ENCODE data around the gene STK10.

The STK10 gene

DNA sequence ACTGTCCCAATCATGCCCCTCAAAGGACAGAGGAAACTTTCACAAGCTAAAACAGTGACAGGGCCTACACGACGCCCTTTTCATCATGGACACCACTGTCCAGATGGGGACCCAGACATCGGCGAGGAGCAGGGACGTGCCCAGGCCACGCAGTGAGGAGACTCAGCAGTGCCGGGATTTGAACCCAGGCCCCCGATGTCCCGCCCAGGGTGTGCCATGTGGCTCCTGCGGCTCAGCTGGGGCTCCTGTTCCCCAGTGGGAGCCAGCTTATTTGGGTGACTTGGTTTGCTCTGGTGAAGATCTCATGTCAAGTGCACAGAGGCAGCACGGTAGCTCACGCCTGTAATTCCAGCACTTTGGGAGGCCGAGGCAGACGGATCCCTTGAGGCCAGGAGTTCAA lies 82.2 kb downstream of the STK10 start:
- no peak for DNase-seq

DNA sequence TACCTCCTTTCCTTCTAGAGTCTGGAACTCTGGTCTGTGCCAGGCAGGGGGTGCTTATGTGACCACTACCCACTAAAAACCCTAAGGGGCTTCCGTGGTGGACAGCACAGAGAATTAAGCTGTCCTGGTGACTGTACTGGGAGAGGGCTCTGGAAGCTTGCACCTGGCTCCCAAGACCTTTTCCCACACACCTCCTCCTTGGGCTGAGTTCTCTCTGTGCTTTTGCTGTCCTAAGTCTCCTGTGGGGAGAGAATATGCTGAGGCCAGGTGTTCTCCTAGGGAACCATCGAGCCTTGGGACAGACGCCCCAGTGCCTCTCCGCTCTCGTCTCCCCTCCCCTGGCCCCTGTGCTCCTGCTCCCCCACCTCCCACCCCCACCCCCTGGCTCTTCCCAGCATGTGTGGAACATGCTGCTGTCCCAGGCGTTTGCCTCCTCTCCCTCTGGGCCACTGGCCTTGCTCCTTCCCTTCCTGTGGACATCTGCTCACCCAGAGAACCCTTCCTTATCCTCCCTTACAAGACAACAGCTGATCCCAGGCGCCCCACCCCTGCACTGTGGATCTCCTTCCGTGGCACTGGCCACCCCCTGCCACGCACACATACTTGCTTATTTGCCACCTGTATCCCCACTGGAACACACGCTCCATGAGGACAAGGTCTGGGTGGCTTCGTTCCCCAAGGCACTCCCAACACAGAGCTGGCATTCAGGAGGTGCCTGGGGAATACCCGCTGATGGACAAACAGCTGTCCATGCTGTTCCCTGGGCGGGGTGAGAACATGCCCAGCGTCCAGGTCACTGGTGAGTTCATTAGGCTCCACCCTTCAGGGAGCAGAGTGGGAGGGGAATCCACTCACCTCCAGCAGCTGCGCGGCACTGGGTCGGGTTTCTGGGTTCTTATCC lies 83.0 kb downstream of the STK10 start:
- no peak for DNase-seq

DNA sequence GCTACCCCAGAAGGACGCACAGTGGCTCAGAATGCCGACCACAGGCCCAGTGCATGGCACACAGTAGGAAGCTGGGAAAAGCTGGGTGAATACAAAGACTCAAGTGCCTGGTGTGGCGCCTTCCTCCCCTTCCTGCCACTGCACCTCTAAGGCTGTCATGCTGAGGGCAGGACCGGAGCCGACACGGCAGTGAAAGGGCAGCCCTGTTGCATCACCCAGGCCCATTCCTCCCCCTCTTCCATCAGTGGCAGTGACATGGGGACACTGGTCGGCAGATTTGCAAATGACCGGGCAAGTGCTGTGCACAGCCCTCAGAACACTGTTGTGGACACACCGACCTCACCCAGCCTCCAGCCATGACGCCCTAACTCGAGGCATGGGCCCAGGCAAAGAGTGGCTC lies 84.0 kb downstream of the STK10 start:
- no peak for DNase-seq

DNA sequence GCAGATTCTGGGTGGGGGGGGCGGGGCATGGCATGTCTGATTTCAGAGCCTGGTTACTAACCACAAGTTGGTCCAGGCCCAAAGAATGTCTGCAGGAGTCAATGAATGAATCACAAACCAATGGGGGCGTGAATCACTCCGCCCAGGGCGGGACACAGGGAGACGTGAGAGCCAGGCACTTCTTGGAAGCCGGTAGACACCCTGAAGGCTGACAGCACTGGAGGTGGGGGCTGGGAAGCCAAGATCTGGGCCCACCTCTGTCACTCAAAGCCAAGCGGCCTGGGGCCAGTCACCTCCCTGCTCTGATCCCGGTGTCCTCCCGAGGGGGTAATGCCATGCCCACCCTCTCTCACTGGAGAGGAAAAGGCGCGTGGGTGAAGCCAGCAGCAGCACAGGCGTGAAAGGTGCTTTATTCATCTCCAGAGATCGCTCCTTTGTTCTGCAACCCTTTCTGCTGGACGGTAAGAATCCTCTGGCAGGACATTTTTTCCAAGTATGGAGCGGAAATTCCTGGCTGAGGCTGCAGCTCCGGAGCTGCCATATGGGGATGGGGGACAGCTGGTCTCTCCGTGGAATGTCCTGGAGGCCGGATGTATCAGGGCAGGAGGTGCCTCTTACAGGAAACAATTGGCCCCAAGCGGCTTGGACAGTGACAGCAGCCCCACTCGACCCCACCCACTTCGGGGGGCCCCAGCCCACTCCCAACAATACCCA lies 85.0 kb downstream of the STK10 start:
- DNase-seq = peak; percentile 62

DNA sequence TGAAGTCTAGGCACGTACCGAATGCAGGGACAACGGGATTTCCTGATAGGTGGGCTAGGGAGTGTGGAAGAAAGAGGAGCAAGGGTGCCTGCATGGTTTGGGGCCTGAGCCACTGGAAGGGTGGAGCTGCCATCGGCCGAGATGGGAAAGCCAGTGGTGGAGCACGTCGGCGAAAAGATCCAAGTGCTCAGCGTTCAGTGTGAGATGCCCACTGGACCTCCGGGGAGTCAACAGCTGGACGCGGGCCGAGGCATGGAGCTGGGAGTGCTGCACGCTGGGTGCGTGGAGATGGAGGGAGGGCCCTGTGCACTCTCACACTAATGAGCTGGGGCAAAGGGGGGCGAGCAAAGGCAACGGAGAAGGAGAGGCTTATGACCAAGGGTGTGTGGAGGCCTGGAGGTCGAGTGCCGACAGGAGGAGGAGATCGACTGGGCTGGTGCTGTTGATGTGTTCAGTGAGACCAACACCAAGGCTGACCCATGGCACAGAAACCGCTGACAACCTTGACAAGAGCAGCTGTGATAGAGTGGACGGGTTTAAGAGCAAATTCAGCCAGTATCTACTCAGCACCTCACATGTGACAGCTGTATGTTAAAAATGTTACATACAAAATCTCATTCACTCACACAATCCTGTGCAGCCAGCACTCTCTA lies 85.7 kb downstream of the STK10 start:
- no peak for DNase-seq

DNA sequence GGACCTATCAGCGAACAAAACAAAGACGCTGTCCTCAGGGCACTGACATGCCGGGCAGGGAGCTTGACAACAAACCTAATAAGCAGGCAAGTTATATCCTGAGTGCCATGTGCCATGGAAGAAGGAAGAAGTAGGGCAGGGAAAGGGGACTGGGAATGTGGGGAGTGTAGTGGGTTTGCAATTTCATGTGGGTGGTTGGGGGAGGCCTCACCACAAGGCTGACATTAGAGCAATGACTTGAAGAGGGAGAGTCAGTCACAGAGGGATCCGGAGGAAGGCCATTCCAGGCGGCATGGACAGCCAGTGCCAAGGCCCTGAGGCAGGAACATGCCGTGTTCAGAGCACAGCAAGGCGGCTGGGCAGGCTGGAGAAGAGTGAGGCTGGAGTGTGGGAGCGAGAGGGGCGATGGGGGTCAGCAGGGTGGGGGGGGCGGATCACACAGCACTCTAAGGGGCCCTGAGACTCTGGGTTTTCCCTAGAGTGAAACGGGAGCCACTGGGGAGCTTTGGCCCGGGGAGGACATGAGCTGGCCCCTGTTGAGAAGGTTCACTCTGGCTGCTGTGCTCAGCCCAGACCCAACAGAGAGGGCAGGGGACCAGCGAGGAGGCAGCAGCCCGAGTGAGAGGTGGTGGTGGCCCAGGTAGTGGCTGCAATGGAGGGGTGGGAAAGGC lies 86.3 kb downstream of the STK10 start:
- DNase-seq = no peak

DNA sequence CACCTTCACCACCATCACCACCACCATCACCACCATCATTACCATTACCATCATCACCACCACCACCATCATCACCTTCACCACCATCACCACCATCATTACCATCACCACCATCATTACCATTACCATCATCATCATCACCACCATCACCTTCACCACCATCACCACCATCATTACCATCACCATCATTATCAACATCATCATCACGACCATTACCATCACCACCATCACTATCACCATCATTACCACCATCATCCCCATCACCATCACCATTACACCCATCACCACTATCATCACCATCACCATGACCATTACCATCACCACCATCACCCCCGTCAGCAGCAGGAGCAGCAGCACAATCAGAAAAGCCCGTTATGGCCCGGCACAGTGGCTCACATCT lies 89.1 kb downstream of the STK10 start:
- DNase-seq = no peak

DNA sequence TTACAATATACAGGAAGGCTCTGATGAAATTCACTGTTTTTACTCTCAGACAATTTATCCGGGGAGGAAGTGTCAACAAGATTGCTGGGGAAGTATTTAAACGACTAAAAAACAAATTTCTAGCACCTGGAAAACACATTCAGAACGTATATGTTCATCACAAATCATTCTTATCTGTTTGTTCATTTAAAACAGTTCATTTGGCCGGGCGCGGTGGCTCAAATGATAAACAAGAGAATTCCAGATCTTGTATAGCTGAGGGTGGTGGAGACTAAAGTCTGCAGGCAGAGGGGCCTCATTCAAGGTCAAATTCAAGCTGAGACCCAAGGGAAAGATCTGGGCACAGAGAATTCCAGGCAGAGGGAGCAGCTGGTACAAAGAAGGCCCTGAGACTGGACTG lies 90.0 kb downstream of the STK10 start:
- DNase-seq = no peak

DNA sequence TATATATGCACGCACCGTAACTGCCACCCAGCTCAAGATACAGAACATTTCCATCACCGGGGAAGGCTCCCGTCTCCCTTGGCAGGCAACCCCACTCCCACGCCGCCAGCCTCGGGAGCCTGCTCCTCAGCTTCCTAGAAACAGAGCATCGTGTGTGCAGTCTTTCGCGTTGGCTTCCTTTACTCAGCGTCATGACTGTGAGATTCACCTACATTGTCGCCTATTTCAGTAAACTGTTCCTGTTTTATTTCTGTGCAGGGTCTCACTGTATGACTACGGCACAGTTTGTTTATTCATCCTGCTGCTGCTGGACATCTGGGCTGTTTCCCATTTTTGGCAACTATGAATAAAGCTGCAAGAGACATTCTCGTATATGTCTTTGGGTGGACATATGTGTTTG lies 90.7 kb downstream of the STK10 start:
- DNase-seq = no peak

DNA sequence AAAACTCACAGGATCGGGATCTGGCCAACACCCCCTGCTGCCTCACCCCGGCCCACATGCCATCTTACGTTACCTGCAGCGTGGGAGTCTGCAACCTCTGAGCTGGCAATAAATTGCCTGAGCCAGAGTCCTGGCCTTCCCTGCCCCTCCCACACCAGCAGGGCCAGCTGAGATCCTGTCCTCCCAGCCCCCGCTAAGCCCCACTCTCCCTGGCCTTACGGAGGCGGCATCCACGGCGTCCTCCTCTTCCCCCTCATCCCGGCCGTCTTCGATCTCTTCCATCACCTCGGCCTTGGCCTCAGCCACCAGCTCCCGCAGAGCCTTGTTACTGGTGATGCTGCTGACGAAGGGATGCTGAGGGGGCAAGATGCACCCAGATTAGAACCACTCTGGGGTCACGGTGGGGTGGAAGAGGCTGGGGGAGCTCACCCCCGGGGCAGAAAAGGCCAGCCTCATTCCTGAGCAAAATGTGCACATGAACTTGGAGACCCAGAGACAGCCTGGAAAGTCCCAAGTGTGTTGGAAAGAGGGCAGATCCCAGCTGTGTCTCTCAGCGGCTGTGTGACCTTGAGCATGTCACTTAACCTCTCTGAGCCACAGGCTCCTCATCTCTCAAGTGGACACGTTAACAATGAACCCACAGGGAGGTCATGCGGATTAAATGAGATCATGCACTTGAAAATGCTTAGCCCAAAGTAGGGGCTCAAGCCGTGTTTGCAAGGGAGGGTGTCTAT lies 91.7 kb downstream of the STK10 start:
- DNase-seq = no peak

DNA sequence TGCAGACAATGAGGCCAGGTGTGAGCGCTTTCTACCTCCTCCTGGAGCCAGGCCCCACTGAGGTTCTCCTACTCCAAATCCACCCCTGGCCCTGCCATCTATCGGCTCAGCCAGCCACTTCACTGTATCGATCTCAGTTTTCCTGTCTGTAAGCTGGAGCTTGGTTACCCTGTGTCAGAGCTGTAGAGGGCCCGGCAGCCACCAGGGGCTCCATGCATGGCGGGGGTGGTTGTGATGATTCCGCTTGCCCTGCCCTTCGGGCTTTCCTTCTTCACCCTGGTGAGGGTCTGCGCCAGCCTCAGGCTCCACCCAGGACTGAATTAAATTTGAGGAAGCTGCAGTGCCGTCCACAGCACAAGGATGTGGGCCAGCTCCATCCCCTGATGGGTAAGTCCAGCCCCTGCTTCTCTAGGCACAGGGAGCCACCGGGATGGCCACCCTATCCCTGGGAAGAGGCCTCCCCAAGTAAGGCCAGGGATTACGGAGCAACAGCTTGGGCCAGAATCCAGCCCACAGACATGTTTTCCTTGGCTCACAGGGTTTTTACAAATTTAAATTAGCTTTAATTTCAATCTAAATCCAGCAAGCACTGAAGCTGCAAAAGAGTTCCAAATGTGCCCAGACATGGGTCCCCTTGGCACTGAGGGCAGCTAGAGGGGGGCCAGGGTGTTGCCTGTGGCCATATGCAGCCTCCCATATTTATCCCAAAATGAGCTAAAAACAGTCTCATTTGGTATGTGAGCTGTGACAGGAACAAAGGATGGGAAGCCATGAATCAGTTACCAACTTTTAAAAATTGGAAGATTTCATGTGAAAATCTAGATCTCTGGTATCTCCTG lies 92.4 kb downstream of the STK10 start:
- no peak for DNase-seq

DNA sequence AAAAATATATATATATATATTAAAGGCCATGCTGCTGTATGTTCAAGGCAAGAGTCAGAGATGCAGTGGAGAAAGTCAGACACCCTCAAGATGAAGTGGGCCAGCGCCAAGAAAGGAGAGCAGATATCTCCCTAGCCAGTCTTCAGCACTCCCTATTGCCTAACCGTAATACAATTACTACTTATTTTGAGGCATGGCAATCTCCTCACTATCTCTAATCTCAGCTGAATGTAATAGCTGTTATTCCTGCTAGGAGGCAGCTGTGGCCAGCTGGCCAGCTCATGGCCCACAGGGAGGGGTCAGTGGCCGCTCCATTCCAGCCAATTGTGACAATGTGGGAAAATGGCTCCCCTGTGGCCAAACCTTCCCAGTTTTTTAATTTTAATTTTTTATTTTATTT lies 94.1 kb downstream of the STK10 start:
- no peak for DNase-seq

DNA sequence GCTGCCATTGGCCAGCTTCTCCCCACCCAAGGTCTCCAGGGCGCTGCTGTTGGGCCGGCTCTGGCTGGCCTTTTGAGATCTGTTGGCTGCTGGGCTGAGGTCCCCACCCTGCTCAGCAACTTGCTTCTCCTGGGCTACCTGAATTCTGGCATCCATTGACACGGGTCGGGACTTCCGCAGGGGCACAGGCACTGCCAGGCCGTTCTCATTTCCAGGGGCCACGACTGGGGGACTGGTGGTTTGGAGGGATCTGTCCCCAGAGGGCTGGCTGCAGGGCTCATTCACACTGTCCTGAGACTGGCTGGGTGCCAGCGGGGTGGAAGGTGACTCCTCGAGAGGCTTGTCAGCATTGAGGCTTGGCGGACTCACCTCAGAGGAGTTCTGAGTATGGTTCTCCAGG lies 94.5 kb downstream of the STK10 start:
- DNase-seq = no peak

DNA sequence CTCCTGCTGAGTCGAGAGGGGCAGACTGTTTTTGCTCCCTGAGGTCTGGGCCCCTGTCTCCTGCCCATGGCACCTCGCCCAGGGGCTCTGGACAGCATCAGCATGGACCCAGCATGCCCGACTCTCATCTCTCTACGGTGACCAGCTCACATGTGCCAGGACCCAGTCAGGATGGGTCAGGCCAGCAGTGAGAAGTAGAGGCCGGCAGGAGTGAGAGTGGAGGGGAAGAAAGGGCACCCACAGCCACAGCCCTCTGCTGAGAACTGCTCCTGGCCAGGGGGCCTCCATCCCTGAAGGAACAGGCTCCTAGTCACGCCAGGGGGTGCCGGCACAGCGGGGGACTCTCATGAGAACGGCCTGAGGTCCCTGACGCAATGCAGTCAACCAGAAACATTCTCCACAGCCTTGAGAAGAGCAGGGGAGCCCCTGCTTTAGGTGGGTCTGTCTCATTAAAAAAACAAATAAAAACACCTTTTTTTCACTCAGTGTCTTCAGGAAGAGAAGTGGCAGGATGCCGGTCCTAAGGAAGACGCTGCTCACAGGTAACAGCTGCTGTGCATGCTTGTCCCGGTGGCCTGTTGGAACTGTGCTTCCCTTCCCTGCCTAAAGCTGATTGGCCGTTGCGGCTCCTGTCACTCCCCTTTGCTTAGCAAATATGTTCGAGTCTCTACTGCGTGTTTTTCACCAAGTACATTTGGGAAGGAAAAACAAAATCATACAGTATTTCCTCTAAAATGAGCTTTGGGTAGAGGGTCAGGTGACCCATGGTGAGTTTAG lies 95.9 kb downstream of the STK10 start:
- DNase-seq = no peak

DNA sequence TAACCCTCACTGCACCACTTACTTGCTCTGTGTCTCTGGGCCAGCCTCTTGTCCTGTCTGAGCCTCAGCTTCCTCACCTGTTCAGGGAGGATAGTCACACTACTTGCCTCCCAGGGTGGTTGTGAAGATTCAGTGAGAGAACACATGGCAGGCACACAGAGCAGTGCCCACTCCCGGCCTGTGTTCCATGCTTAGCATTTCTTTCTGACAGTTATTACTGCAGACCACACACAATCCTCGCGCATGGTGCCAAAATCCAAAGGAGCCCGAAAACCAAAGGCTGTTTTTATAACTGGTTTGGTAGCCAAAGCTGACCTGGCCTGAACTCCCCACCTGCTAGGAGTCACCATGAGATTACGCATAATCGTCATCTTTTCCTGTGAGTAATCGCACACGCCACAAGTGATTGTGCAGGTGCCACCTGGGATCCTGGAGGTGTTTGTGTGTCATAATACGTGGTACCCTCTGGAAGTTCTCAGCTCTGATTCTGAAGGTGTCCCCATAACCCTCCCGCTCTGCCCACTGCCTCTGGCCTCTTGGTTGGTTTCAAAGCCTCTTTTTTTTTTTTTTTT lies 97.0 kb downstream of the STK10 start:
- DNase-seq = no peak

DNA sequence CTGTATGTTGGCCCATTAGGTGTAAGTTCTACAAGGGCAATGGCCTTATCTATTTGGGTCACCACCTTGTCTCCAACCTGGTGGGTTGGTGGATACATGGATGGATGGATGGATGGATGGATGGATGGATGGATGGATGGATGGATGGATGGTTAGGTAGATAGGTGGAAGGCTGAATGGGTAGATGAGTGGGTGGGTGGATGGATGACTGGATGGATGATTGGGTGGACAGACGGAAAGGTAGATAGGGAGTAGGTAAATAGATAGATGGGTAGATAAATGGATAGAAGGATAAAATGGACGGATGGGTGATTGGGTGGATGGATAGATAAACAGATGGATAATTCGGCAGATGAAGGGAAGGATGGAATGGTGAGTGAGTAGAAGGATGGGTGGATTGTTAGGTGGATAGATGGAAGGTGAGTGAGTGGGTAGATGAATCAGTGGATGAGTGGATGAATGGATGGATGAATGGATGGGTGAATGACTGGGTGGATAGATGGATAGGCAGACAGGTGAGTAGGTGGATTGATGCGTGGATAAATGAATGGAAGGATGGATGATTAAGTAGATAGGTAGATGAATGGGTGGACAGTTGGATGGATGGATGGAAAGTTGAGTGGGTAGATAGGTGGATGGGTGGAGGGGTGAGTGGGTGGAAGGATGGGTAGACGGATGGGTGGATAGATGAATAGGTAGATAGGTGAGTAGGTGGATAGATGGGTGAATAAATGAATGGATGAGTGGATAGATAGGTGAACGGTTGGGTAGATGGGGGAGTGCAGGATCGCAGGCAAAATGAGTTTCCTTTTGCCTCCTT lies 98.5 kb downstream of the STK10 start:
- DNase-seq = no peak

DNA sequence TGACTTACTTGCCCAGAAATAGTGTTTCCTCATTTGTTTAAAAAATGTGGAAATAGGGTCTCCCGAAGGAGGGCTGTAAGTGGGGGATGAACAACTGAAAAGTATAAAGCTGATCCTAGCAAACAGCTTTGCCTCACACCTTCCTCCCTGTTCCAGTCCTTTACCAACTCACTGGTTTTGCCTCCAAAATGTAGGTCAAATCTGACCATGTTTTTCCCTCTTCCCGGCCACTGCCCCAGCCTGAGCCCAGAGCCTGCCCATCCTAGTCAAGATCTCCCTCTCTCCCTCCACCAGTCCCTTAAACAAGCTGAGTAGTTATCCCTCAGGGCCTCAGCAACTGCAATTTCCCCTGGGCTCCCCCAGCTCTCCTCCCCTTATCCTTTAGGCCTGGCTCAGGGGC lies 99.2 kb downstream of the STK10 start:
- no peak for DNase-seq

DNA sequence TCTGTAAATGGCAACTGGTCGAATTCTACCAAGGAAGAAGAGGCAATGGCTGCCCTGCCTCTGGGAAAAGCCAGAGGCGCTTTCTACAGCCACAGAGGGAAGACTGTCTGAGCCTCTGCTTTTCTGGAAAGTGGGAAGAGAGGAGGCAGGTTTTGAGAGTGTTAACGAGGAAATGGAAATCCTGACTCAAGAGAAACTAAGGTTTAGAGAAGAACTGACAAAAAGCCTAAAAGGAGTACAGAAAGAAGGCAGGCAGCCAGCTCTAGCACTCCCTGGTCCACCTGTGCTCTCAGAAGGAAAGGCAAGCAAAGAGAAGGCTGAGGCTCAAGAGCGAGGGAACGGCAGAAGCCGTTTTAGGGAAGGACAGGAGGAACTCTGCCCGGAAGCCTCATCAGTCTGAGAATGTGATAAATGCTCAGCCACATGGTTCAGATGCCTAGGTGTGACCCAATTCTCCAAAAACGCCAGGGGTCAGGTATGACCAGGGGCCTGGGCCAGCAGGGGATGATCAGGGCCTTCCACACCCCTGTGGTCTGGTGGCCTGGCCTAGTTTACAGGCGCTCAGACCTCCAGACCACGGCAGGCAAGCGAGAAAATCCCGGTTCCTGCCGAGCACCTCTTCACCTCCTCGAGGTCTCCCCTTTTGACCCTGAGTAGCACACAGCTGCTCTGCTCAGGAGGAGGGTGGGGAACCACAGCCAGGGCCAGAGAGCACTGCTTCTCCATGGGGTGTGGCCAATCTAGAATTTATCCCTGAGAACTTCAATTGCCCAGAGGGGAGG lies 101.6 kb downstream of the STK10 start:
- no peak for DNase-seq

DNA sequence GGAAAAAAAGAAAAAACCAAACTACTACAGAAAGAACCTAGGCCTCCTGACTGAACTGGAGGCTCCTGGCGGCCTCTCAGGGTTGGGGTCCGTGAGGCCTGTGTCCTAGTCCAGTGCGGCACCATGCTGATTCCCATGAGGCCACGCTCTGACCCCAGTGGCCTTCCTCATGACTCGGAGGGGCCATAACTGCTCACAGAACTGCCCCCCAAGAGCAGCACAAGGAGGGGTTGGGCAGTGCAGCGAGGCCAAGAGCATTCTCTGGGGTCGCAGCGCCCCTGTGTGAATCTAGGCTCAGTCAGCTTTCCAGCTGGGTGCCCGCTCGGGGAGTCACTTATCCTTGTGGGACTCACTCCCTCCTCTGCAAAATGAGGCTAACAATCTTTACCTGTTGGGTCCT lies 102.3 kb downstream of the STK10 start:
- no peak for DNase-seq

All from stimulated activated CD4-positive, alpha-beta T cell treated with anti-CD3 and anti-CD28 coated beads, Interleukin-15, amount 100 ng/mL, for 24 hours (primary cell).